HL-60/S4 (cell line): Measurements from ENCODE around the gene CLHC1.
"Not testable (repeated sequence)": the region's sequence is repeated elsewhere in the genome, so short reads cannot be mapped to it uniquely, and the experiment has no call there.

Experiments used
- in situ Hi-C: fragments of 300-500 bp; cut with MboI; formaldehyde crosslinking; loops from 2 replicates; pipeline ENCODE4 v1.14.3; 2022; ENCODE audit warnings: low sequenced_read_pairs

The CLHC1 gene

GRCh38 chr2:55232084-55232862 lies at the start of gene CLHC1, which contains the start of gene RPS27A:
Gene CLHC1, minus strand, starts transcription at chr2:55232293. Its CDS starts 9,882 bp downstream, at chr2:55222411.
Gene RPS27A, plus strand, starts transcription at chr2:55232688. Its CDS starts 137 bp downstream, at chr2:55232825.
- in situ Hi-C loops = no loop called here

DNA sequence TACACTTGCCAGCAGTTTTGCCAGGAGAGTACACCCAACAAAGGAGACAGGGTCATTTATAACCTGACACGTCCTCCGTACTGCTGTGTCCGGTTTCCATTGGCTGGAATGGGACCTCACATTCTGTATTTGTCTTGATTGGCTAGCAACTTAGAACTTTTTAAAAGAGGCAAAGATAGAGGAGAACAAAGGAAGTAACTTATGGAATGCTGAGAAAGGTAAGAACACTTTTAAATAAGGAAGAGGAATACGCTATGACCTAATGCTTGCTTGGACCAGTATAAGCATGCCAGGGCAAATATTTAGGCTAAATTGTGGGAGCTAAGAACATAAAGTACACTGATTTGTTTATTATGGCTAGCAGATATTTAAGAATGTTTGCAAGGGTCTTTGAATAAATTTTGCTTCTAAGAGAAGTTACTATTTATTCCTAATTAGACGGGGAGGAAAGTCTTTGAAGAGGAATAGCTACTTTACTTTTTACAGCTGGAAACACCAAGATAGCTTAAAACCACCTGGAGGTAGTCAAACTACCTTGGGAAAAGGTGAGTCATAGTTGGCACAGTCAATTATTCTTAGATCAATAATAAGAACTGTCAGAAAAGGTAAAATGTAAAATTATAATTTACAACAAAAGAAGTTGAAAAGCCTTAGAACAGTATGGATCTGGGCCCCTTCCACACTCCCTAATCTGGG lies 48.9 kb upstream of the CLHC1 start:
- in situ Hi-C loops = not testable (repeated sequence)

DNA sequence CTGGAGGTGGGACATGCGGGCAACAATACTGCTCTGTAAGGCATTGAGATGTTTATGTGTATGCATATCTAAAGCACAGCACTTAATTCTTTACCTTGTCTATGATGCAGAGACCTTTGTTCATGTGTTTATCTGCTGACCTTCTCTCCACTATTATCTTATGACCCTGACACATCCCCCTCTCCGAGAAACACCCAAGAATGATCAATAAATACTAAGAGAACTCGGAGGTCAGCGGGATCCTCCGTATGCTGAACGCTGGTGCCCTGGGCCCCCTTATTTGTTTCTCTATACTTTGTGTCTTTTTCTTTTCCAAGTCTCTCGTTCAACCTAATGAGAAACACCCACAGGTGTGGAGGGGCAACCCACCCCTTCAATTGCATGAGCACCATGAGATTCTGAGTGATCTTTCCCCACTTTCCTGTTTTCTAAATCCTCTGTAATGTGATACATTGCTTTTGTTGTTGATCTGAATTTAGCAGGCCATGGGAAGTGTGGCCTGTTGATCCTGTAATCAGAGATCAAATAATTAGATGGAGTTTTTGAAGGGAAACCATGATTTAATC lies 47.8 kb upstream of the CLHC1 start:
- in situ Hi-C loops = not testable (repeated sequence)

DNA sequence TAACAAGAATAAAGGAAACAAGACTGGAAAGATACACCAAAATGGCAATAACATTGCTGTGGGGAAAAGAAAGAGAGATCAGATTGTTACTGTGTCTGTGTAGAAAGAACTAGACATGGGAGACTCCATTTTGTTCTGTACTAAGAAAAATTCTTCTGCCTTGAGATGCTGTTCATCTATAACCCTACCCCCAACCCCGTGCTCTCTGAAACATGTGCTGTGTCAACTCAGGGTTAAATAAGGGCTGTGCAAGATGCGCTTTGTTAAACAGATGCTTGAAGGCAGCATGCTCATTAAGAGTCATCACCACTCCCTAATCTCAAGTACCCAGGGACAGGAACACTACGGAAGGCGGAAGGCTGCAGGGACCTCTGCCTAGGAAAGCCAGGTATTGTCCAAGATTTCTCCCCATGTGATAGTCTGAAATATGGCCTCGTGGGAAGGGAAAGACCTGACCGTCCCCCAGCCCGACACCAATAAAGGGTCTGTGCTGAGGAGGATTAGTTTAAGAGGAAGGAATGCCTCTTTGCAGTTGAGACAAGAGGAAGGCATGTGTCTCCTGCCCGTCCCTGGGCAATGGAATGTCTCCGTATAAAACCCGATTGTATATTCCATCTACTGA lies 47.2 kb upstream of the CLHC1 start:
- in situ Hi-C loops = not testable (repeated sequence)

DNA sequence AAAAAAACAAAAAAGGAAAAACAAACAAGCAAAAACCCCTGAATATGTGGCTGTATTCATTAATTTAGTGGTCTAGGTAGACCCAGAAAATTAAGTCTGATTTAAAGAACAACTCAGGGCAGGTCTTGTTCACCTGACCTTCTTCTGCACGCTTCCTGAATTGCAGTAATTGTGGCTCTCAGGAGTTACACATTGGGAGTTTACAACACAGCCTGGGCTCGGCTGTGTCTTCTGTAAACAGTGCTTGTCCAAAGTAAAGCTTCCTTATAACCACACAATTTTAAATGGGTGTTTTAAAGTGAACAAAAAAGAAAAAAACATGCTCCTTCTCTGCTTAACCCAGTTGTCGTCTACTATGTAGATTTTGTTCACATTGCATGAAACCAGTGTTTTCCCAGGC lies 45.2 kb upstream of the CLHC1 start:
- in situ Hi-C loops = no loop called here

DNA sequence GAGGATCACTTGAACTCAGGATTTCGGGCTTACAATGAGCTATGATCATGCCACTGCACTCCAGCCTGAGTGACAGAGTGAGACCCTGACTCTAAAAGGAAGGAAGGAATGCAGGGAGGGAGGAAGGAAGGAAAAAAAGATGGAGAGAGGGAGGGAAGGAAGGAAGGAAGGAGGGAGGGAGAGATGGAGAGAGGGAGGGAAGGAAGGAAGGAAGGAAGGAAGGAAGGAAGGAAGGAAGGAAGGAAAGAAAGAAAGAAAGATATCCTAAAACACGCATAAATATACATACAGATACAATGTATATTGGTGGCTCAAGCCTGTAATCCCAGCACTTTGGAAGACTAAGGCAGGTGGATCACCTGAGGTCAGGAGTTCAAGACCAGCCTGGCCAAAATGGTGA lies 42.3 kb upstream of the CLHC1 start:
- in situ Hi-C loops = not testable (repeated sequence)

DNA sequence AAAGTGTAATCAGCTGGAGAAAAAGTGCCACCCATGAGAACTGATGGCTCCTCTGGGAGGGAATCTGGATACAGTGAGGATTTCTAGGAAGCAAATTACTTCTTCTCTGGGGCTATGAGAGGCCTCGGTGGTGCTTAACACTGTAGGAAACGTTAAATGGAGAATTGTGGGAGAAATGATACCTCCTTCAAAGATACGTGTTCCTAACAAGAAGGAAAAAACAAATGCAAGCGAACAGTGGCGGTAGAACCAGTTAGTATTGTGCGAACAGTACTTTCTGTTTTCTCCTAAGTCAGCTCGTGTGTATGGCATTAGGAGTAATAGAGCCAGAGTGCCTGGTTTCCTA lies 37.5 kb upstream of the CLHC1 start:
- in situ Hi-C loops = no loop called here

- in situ Hi-C loops = no loop called here
Measured at GRCh38 chr2:55268907-55269644, 37.0 kb upstream of the CLHC1 start, which contains the start of gene MTIF2. Gene MTIF2, minus strand, starts transcription at chr2:55269231. Its CDS starts 5,373 bp downstream, at chr2:55263858.

DNA sequence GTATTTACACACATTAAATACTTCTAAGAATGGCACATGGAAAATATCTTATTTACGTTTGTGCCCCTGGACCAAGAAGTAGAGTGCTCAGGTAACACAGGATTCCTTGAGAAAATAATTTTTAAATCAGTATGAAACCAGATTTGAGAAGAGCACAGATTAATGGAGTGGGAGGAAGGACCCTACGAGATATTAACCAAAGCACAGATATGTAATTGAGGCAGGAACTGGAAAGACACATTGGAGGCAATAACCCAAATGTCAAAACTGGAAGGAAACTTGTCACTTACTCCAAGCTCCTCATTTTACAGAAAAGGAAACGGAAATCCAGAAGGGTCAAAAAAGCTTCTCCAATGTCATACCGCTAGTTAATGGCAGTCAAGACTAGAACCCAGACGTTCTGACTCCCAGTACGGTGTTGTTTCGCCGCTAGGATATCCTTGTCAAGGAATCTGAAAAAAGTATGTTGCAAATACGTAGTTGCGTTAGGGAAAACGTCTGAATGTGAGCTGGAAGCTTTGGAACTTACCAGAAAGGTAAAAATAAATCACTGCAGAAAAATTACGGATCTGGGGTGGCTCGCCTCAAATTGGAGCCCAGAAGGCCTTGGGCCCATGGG lies 36.3 kb upstream of the CLHC1 start:
- in situ Hi-C loops = no loop called here

DNA sequence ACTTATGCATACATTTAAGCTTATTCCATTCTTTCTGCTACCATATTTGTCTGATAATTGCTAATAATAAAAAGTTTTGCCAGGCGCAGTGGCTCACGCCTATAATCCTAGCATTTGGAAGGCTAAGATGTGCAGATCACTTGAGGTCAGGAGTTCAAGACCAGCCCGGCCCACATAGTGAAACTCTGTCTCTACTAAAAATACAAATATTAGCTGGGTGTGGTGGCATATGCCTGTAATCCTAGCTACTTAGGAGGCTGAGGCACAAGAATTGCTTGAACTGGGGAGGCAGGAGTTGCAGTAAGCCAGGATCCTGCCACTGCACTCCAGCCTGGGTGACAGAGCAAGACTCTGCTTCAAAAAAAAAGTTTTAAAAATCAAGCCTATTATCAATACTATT lies 27.5 kb upstream of the CLHC1 start:
- in situ Hi-C loops = not testable (repeated sequence)

DNA sequence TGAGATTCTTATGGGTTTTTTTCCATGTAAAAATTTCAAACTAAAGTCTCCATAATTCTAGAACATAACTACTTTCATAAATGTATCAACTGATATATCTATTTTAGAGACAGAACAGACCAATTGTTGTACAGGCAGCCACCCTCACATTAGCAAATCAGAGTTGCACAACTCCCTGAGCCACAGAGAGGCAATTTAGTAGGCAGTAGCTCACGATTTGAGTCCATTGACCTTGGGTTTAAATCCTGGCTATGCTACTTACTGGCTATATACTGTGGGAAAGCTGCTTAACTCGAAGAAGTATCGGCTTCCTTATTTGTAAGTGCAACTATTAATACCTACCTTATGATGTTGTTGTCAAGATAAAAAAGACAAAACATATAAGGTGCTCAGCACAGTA lies 20.7 kb upstream of the CLHC1 start:
- in situ Hi-C loops = no loop called here

GRCh38 chr2:55247025-55247424 lies 14.9 kb upstream of the CLHC1 start:
- in situ Hi-C loops = no loop called here

DNA sequence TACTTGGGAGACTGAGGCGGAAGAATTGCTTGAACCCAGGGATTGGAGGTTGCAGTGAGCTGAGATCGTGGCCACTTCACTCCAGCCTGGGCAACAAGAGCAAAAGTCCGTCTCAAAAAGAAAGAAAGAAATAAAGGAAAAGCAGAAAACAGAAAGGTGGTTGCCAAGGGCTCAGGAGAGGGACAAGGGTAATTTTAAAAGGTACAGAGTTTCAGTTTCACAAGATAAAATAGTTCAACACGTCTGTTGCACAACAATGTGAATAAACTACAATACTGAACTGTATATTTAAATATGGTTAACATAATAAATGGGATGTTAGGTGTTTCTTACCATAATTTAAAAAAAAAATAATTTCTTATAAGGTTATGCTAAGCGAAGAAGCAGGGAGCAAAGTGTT lies 13.3 kb upstream of the CLHC1 start:
- in situ Hi-C loops = no loop called here

GRCh38 chr2:55242617-55243016 lies 10.5 kb upstream of the CLHC1 start:
- in situ Hi-C loops = no loop called here

- in situ Hi-C loops = not testable (repeated sequence)
Measured at GRCh38 chr2:55241582-55241981, 9.5 kb upstream of the CLHC1 start.

- in situ Hi-C loops = no loop called here
Measured at GRCh38 chr2:55239656-55240222, 7.6 kb upstream of the CLHC1 start.

- in situ Hi-C loops = no loop called here
Measured at GRCh38 chr2:55236992-55237543, 5.0 kb upstream of the CLHC1 start.

GRCh38 chr2:55235724-55236538 lies 3.8 kb upstream of the CLHC1 start:
- in situ Hi-C loops = no loop called here

DNA sequence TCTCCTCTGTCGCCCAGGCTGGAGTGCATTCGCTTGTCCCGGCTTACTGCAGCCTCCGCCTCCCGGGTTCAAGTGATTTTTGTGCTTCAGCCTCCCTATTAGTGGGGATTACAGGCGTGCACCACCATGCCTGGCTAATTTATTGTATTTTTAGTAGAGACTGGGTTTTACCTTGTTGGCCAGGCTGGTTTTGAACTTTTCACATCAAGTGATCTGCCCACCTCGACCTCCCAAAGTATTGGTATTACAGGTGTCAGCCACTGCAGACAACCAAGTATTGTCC lies 1.5 kb upstream of the CLHC1 start:
- in situ Hi-C loops = no loop called here
